Measurements from ENCODE around the gene GAS7. TPM values are rescaled to one million over a fixed set of nuclear protein-coding genes. Genes with fewer than 3 reads are reported as not detected.

GAS7 gene
- total RNA-seq, 1 experiment from 2014 or later: 0.76 TPM

GRCh38 chr17:10135539-10136257 lies 62.7 kb downstream of the GAS7 start:
- no peak for DNase-seq (ENCODE audit: low read depth)

GRCh38 chr17:10130677-10131076 lies 67.7 kb downstream of the GAS7 start:
- no peak for DNase-seq (ENCODE audit: low read depth)

- DNase-seq (ENCODE audit: low read depth): no peak
Observed at GRCh38 chr17:10130263-10130662, 68.1 kb downstream of the GAS7 start.

- no peak for DNase-seq (ENCODE audit: low read depth)
Observed at GRCh38 chr17:10127819-10128425, 70.5 kb downstream of the GAS7 start.

GRCh38 chr17:10126616-10127501 lies 71.5 kb downstream of the GAS7 start:
- no peak for DNase-seq (ENCODE audit: low read depth)

- DNase-seq (ENCODE audit: low read depth): no peak
Observed at GRCh38 chr17:10126276-10126615, 72.2 kb downstream of the GAS7 start.

- DNase-seq (ENCODE audit: low read depth): no peak
Observed at GRCh38 chr17:10125531-10126275, 72.7 kb downstream of the GAS7 start.

- no peak for DNase-seq (ENCODE audit: low read depth)
Observed at GRCh38 chr17:10123093-10123492, 75.3 kb downstream of the GAS7 start.

GRCh38 chr17:10121971-10122707 lies 76.3 kb downstream of the GAS7 start:
- no peak for DNase-seq (ENCODE audit: low read depth)

- DNase-seq (ENCODE audit: low read depth): no peak
Observed at GRCh38 chr17:10120749-10121148, 77.7 kb downstream of the GAS7 start.

- DNase-seq (ENCODE audit: low read depth): no peak
Observed at GRCh38 chr17:10120109-10120485, 78.3 kb downstream of the GAS7 start.

GRCh38 chr17:10119203-10120108 lies 79.0 kb downstream of the GAS7 start:
- DNase-seq (ENCODE audit: low read depth): peak; percentile 20

GRCh38 chr17:10118788-10119130 lies 79.6 kb downstream of the GAS7 start:
- no peak for DNase-seq (ENCODE audit: low read depth)

- DNase-seq (ENCODE audit: low read depth): no peak
Observed at GRCh38 chr17:10117581-10118001, 80.8 kb downstream of the GAS7 start.

GRCh38 chr17:10116753-10117420 lies 81.5 kb downstream of the GAS7 start:
- no peak for DNase-seq (ENCODE audit: low read depth)

GRCh38 chr17:10116267-10116666 lies 82.1 kb downstream of the GAS7 start:
- DNase-seq (ENCODE audit: low read depth): no peak

GRCh38 chr17:10115536-10115932 lies 82.9 kb downstream of the GAS7 start:
- DNase-seq (ENCODE audit: low read depth): no peak

GRCh38 chr17:10114931-10115535 lies 83.4 kb downstream of the GAS7 start:
- DNase-seq (ENCODE audit: low read depth): peak; percentile 76

GRCh38 chr17:10112962-10113361 lies 85.4 kb downstream of the GAS7 start:
- no peak for DNase-seq (ENCODE audit: low read depth)
